Mesenchymal stem cell (in vitro differentiated cells and primary cell): ENCODE data around the gene GEMIN5.

Experiments
- DNase-seq: peaks from one replicate; pipeline ENCODE4 v3.0.0-alpha.2; 2013
- H2AFZ ChIP-seq: one replicate; pipeline ENCODE4 v1.6.1; 2013; ENCODE audit warnings: low read depth, mild to moderate bottlenecking, control low read depth, inconsistent platforms, low read length, moderate library complexity
- H2AK5ac ChIP-seq: 2 replicates; pipeline ENCODE4 v1.6.1; 2013; ENCODE audit warnings: low read length, moderate library complexity, mild to moderate bottlenecking, inconsistent platforms; ENCODE audit not compliant: severe bottlenecking
- H2BK120ac ChIP-seq: one replicate; pipeline ENCODE4 v1.6.1; 2013; ENCODE audit warnings: low read depth, mild to moderate bottlenecking, inconsistent platforms, low read length, moderate library complexity
- H2BK12ac ChIP-seq, 2 experiments: one replicate each; pipeline ENCODE4 v1.6.1; 2013; ENCODE audit warnings: inconsistent platforms in 2 of 2, low read length in 2 of 2, mild to moderate bottlenecking in 2 of 2, moderate library complexity in 2 of 2, control low read depth in 1 of 2
- H2BK15ac ChIP-seq: one replicate; pipeline ENCODE4 v1.6.1; 2013; ENCODE audit warnings: mild to moderate bottlenecking, low read depth, inconsistent platforms; ENCODE audit not compliant: poor library complexity, severe bottlenecking
- H2BK5ac ChIP-seq: 2 replicates; pipeline ENCODE4 v1.6.1; 2013; ENCODE audit warnings: low read depth, mild to moderate bottlenecking, low read length, control low read depth, inconsistent platforms; ENCODE audit not compliant: poor library complexity, severe bottlenecking
- H3K14ac ChIP-seq, 2 experiments: one replicate each; pipeline ENCODE4 v1.6.1; 2013; ENCODE audit warnings: inconsistent platforms in 2 of 2, low read length in 2 of 2, control low read depth in 1 of 2, mild to moderate bottlenecking in 1 of 2, moderate library complexity in 1 of 2
- H3K18ac ChIP-seq, 2 experiments: one replicate each; pipeline ENCODE4 v1.6.1; 2013; ENCODE audit warnings: inconsistent platforms in 2 of 2, low read length in 2 of 2, control low read depth in 1 of 2, low read depth in 1 of 2, mild to moderate bottlenecking in 1 of 2
- H3K23ac ChIP-seq, 2 experiments: one replicate each; pipeline ENCODE4 v1.6.1; 2013; ENCODE audit warnings: inconsistent platforms in 2 of 2, low read length in 2 of 2, mild to moderate bottlenecking in 2 of 2, moderate library complexity in 2 of 2, control low read depth in 1 of 2
- H3K27ac ChIP-seq: 2 replicates; pipeline ENCODE4 v1.5.1; 2013; ENCODE audit warnings: mild to moderate bottlenecking, moderate library complexity, low read length, control low read depth, inconsistent platforms; ENCODE audit not compliant: poor library complexity, severe bottlenecking
- H3K27me3 ChIP-seq, 2 experiments: 2 replicates each; pipeline versions ENCODE4 v1.6.1 to v1.7.0; 2013; ENCODE audit warnings: low read length in 2 of 2, mild to moderate bottlenecking in 2 of 2, moderate library complexity in 2 of 2, control low read depth in 1 of 2, inconsistent platforms in 1 of 2; ENCODE audit not compliant: control insufficient read depth in 1 of 2, insufficient read depth in 1 of 2
- H3K36me3 ChIP-seq, 2 experiments: 2 replicates each; pipeline versions ENCODE4 v1.6.1 to v1.7.0; 2013; ENCODE audit warnings: low read length in 2 of 2, control low read depth in 1 of 2, inconsistent platforms in 1 of 2, low read depth in 1 of 2, mild to moderate bottlenecking in 1 of 2; ENCODE audit not compliant: insufficient read depth in 2 of 2, control insufficient read depth in 1 of 2
- H3K4ac ChIP-seq, 2 experiments: one replicate each; pipeline ENCODE4 v1.6.1; 2013; ENCODE audit warnings: inconsistent platforms in 2 of 2, low read length in 2 of 2, mild to moderate bottlenecking in 2 of 2, moderate library complexity in 2 of 2, control low read depth in 1 of 2, low read depth in 1 of 2
- H3K4me1 ChIP-seq: 2 replicates; pipeline ENCODE4 v1.6.1; 2013; ENCODE audit warnings: low read depth, low read length, control low read depth; ENCODE audit not compliant: control insufficient read depth, insufficient read depth
- H3K4me2 ChIP-seq: 2 replicates; pipeline ENCODE4 v1.6.1; 2013; ENCODE audit warnings: low read length, mild to moderate bottlenecking, inconsistent platforms; ENCODE audit not compliant: poor library complexity, severe bottlenecking
- H3K4me3 ChIP-seq, 2 experiments: 2 replicates each; pipeline versions ENCODE4 v1.5.1 to v1.7.0; 2013; ENCODE audit warnings: low read length in 2 of 2, mild to moderate bottlenecking in 2 of 2, control low read depth in 1 of 2, low read depth in 1 of 2; ENCODE audit not compliant: insufficient read depth in 1 of 2
- H3K79me1 ChIP-seq: replicated peaks from 2 replicates; pipeline ENCODE4 v1.6.1; 2013; ENCODE audit warnings: mild to moderate bottlenecking, control low read depth, low read length, inconsistent platforms; ENCODE audit not compliant: poor library complexity, severe bottlenecking
- H3K9ac ChIP-seq: 2 replicates; pipeline ENCODE4 v1.7.0; 2013; ENCODE audit warnings: mild to moderate bottlenecking, low read length, moderate library complexity
- H3K9me3 ChIP-seq: 2 replicates; pipeline ENCODE4 v1.7.0; 2013; ENCODE audit warnings: mild to moderate bottlenecking, low read length; ENCODE audit not compliant: control insufficient read depth
- H4K8ac ChIP-seq: one replicate; pipeline ENCODE4 v1.6.1; 2013; ENCODE audit warnings: inconsistent platforms, mild to moderate bottlenecking, low read length, moderate library complexity
- H4K91ac ChIP-seq: one replicate; pipeline ENCODE4 v1.6.1; 2013; ENCODE audit warnings: mild to moderate bottlenecking, low read length, inconsistent platforms
- WGBS: methylation state at CpG from one replicate; pipeline ENCODE4 v1.1.7; 2013; ENCODE audit warnings: mixed read lengths; 5-methylcytosine and 5-hydroxymethylcytosine counted together

The GEMIN5 gene

DNA sequence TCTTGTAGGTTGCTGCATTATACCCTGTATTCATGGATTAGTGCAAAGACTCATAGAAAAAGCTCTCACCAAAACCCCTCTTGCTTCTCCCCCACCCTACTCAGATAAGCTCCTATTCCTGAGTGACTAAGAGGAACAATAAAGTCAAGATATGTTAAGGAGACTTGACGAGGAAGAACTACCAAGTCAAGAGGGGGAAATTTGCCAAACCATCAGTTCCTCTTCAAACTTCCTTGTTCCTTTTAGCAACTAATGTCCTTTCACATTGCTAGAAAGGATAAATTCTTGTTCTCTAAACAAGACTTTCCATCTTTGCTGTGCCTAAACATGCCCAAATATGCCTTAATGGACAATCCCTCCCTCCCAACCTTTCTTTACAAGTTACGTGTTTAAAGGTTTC is 52.6 kb downstream of the GEMIN5 start:
- H2AK5ac ChIP-seq: no peak overlapping the region
- no peak overlapping the region for H2AFZ ChIP-seq
- no peak overlapping the region for H2BK5ac ChIP-seq
- H4K91ac ChIP-seq: no peak overlapping the region
- H3K23ac ChIP-seq: no peak overlapping the region
- H3K4me3 ChIP-seq: peak overlapping the region in 1 of 2 experiments; percentile 6
- no peak overlapping the region for H2BK12ac ChIP-seq
- no peaks in the 10 kb centered on the region for H3K27me3 ChIP-seq
- no peak overlapping the region for H2BK120ac ChIP-seq
- H3K36me3 ChIP-seq: peaks cover 17 to 60% of the 10 kb centered on the region in 2 experiments
- H3K9me3 ChIP-seq: peaks cover 47% of the 10 kb centered on the region
- H3K79me1 ChIP-seq: no peaks in the 10 kb centered on the region
- WGBS: 97% methylated on average over 2 of the region's 2 CpGs
- no peak overlapping the region for H3K14ac ChIP-seq
- H3K4ac ChIP-seq: no peak overlapping the region
- no peak overlapping the region for H4K8ac ChIP-seq
- no peak overlapping the region for H3K4me2 ChIP-seq
- no peak overlapping the region for H3K27ac ChIP-seq
- no peak overlapping the region for H3K9ac ChIP-seq
- no peaks in the 10 kb centered on the region for H3K4me1 ChIP-seq
- H3K18ac ChIP-seq: no peak overlapping the region
- DNase-seq: no peak
- no peak overlapping the region for H2BK15ac ChIP-seq

DNA sequence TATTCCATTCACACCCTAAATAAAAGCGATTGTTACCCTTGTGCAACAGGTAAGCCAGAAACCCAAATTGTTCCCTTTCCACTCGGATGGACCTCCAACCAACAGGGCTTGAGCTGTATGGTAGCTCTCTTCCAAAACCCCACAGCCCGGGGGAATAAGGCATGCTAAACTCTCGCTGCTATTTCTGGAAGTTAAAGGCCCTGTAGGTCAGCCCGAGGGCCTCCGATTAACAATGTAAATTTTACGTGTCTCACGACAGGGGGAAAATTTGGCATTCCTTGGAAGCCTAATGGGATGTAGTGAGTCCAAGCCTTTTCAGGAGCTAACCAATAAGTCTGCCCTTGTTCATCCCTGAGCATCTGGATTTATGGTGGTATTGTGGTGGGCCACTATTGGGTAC is 53.6 kb downstream of the GEMIN5 start:
- Histone ChIP-seq H3K36me3 (peaks cover 16 to 56% of the 10 kb centered on the region in 2 experiments), H3K79me1 (no peaks in the 10 kb centered on the region), H3K9me3 (peaks cover 48% of the 10 kb centered on the region), H3K4me1 (no peaks in the 10 kb centered on the region), H3K18ac (no peak overlapping the region), H4K8ac (no peak overlapping the region), H2AK5ac (no peak overlapping the region), H3K27me3 (no peaks in the 10 kb centered on the region), H4K91ac (no peak overlapping the region), H3K27ac (no peak overlapping the region), H3K23ac (no peak overlapping the region), H2AFZ (no peak overlapping the region), H3K4ac (no peak overlapping the region), H3K4me2 (no peak overlapping the region), H3K4me3 (no peak overlapping the region), H2BK12ac (no peak overlapping the region), H2BK120ac (no peak overlapping the region), H3K9ac (no peak overlapping the region), H3K14ac (no peak overlapping the region), H2BK5ac (no peak overlapping the region), H2BK15ac (no peak overlapping the region)
- WGBS: 96% methylated on average over 8 of the region's 8 CpGs
- DNase-seq: no peak

DNA sequence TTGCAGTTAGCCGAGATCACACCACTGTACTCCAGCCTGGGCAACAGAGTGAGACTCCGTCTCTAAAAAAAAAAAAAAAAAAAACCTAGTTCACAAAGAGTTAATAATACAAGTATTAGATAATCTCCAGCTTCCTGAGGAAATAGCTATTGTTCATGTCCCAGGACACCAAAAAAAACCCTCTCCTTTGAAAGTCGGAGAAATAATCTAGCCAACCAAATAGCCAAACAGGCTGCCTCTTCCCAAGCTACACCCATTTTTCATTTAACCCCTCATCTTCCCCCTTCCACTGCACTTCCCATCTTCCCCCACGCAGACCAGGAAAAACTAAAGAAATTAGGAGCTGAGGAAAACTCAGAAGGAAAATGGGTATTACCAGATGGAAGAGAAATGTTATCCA is 56.0 kb downstream of the GEMIN5 start:
- H2AK5ac ChIP-seq: no peak overlapping the region
- peaks cover 4% of the 10 kb centered on the region for H3K79me1 ChIP-seq
- H2BK15ac ChIP-seq: no peak overlapping the region
- H3K4me2 ChIP-seq: no peak overlapping the region
- 40% methylated on average over 1 of the region's 4 CpGs for WGBS
- no peak overlapping the region for H3K4me3 ChIP-seq
- DNase-seq: no peak
- H3K14ac ChIP-seq: no peak overlapping the region
- H3K4ac ChIP-seq: no peak overlapping the region
- H2BK12ac ChIP-seq: no peak overlapping the region
- no peak overlapping the region for H4K91ac ChIP-seq
- no peak overlapping the region for H3K18ac ChIP-seq
- H3K27me3 ChIP-seq: no peaks in the 10 kb centered on the region
- H3K9ac ChIP-seq: no peak overlapping the region
- H2BK5ac ChIP-seq: no peak overlapping the region
- H3K36me3 ChIP-seq: peaks cover 20 to 49% of the 10 kb centered on the region in 2 experiments
- H2BK120ac ChIP-seq: no peak overlapping the region
- no peak overlapping the region for H3K23ac ChIP-seq
- no peak overlapping the region for H3K27ac ChIP-seq
- no peaks in the 10 kb centered on the region for H3K4me1 ChIP-seq
- H3K9me3 ChIP-seq: peaks cover 40% of the 10 kb centered on the region
- no peak overlapping the region for H4K8ac ChIP-seq
- H2AFZ ChIP-seq: no peak overlapping the region

DNA sequence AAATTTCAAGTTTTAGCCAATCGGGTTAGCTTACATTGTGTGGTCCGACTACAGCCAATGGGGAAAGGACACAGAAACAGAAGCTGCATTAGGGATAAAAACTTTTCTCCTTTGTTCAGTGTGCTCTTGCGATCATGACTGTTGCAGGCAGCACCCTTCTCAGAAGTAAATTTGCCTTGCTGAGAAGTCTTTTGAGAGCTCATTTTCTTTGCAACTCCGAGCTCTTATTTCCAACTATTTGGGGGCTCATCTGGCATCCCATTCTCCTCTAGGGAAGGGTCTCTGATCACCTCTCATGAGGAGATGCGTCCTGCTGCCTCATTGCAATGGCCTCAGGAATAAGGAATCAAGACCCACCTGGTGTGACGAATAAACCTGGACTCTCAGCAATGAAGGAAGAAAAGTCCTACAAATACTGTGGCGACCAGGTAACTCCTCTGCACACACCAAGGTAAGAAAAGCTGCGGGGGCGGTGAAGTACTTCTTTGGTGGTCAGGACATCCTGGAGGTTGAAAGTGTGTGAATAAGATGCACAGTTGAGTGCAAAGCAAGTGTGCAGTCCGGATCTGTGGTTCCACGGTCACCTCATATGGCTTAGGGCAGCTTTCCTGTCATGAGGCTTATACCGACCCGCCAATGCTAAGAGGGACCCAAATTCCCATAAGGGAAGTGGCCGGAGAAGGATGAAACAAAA is 59.2 kb downstream of the GEMIN5 start:
- no peaks in the 10 kb centered on the region for H3K4me1 ChIP-seq
- H2BK5ac ChIP-seq: no peak overlapping the region
- 99% methylated on average over 14 of the region's 14 CpGs for WGBS
- no peak overlapping the region for H3K14ac ChIP-seq
- no peak overlapping the region for H2BK12ac ChIP-seq
- H3K27me3 ChIP-seq: no peaks in the 10 kb centered on the region
- H4K8ac ChIP-seq: no peak overlapping the region
- no peak overlapping the region for H3K4me3 ChIP-seq
- H3K4me2 ChIP-seq: no peak overlapping the region
- no peak overlapping the region for H4K91ac ChIP-seq
- no peak overlapping the region for H2AK5ac ChIP-seq
- no peak overlapping the region for H3K27ac ChIP-seq
- H2AFZ ChIP-seq: no peak overlapping the region
- H3K4ac ChIP-seq: no peak overlapping the region
- no peak for DNase-seq
- no peak overlapping the region for H2BK15ac ChIP-seq
- H3K18ac ChIP-seq: no peak overlapping the region
- H3K9me3 ChIP-seq: peaks cover 13% of the 10 kb centered on the region
- peaks cover 27 to 53% of the 10 kb centered on the region in 2 experiments for H3K36me3 ChIP-seq
- peaks cover 6% of the 10 kb centered on the region for H3K79me1 ChIP-seq
- H3K23ac ChIP-seq: no peak overlapping the region
- H3K9ac ChIP-seq: no peak overlapping the region
- H2BK120ac ChIP-seq: no peak overlapping the region
